Activated T-cell treated with anti-CD3 and anti-CD28 coated beads for 1 hour (primary cell): Measurements from ENCODE around the gene CFAP65.

Experiments
- DNase-seq: peaks from one replicate; pipeline ENCODE4 v3.0.0-alpha.2; 2020; ENCODE audit warnings: low read depth

CFAP65 gene

DNA sequence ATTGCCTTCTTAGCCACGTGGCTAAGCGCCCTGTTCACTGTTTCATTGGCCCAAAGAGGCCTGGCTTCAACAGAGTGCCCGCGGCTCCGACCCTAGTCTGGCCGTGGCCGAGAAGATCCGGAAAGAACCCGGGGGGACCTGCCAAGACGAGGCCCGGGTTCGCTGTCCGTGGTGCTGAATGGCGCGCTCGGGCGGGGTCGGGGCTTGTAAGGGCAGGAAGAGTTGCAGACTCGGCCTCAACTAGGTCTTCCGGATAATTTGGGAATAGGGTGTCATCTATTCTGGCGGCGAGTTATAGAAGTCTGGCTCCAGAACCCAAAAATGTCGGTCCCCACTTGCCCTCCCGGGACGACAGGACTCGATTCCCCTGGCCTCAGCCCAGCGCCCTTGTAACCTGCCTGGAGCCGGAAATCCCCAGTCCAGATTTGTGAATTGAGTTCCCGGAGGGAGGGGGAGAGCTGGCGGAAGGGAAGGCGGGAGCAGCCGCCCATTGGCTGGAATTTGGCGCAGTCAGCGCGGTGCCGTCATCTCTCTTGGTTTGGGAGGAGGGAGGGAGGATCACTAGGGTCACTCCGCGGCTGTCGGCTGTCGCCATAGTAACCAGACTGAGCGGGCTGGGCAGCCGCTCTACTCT lies 78.3 kb downstream of the CFAP65 start:
- peak; percentile 60 for DNase-seq

DNA sequence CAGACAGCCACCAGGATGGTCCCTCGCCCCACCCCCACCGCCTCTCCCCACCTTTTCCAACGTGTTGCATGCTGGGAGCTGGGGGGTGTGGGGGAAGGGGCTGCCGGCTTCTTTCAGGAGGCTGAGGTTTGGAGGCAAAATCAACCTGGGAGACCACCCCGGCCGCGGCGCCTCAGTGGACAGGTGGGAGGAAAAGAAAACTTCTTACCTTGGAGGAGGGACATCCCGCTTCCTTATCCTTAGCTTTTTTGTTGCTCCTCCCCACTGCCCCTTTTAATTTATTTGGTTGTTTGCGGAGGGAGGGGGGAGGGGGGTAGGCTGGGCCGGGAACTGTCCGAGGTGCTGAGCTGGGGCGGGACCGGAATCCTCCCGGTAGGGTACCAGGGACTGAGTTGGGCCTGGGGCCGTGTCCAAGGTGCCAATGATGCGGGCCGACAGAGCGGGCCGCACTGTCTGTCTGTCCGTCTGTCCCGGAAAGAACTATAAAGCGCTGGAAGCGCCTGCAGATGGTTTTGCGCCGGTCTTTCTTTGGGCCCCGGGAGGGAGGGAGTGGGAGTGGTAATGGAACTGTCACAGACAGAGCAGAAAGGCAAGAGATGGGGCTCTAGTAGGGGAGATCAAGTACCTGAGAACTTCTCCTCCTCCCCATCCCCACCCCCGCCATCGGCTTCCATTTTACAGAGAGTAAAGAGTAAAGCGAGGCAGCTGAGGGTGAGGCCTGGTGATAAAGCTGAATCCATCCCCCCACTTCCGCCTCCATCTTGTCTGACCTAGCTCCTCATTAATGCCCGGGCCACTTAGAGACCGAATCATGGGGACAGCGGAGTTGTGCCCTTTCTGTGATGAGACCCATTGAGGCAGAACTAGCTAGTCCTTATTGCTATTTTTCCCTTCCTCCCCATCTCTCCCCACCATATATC lies 79.4 kb downstream of the CFAP65 start:
- no peak for DNase-seq

DNA sequence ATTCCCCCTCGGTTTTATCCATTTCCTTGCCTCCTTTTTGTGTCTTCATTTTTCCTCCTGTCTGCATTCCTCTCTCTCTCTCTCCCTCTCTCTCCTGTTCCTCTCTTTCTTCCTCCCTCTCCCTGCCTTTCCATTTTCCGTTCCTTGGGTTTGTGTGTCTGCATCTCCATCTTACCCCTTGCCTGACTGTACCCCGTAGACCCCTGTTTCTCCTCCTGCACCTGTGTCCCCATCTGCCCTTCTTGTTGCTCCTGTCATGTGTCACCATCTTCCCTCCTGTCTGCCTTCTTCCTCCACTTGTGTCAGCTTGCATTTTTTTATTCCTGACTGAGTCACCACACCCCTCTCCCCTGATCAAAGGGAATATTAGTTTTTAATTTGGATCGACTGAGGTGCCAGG lies 80.1 kb downstream of the CFAP65 start:
- no peak for DNase-seq

DNA sequence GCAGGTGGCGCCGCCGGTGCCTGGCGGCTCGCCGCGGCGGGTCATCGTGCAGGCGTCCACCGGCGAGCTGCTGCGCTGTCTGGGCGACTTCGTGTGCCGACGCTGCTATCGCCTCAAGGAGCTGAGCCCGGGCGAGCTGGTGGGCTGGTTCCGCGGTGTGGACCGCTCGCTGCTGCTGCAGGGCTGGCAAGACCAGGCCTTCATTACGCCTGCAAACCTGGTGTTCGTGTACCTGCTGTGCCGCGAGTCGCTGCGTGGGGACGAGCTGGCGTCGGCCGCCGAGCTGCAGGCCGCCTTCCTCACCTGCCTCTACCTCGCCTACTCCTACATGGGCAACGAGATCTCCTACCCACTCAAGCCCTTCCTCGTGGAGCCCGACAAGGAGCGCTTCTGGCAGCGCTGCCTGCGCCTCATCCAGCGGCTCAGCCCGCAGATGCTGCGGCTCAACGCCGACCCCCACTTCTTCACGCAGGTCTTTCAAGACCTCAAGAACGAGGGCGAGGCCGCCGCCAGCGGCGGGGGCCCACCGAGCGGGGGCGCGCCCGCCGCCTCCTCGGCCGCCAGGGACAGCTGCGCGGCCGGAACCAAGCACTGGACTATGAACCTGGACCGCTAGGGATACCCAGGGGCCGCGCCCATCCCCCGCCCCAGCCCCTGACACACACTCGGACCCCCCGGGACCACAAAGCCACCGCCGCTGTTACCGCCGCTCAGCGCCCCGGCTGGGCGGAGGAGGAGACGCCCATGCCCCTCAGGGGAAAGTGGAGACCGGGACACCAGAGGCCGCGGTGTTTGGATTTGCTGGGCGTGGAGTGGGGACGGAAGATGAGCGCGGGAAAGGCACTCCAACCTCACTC lies 80.8 kb downstream of the CFAP65 start:
- DNase-seq, result no peak

DNA sequence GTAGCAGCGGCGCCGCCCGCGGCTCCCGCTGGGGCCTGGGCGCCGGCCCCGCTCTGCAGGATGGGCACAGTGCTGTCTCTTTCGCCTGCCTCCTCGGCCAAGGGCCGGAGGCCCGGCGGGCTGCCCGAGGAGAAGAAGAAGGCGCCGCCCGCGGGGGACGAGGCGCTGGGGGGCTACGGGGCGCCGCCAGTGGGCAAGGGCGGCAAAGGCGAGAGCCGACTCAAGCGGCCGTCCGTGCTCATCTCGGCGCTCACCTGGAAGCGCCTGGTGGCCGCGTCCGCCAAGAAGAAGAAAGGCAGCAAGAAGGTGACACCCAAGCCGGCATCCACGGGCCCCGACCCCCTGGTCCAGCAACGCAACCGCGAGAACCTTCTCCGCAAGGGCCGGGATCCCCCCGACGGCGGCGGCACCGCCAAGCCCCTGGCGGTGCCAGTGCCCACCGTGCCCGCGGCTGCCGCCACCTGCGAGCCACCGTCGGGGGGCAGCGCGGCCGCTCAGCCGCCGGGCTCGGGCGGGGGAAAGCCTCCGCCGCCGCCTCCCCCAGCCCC lies 81.5 kb downstream of the CFAP65 start:
- DNase-seq, result no peak

GRCh38 chr2:218959141-218959731 lies 82.1 kb downstream of the CFAP65 start, which contains the start of gene CDK5R2:
CDK5R2 (plus strand) TSS chr2:218959666; CDS start chr2:218959821, 155 bp downstream.
- DNase-seq, result peak; percentile 33

DNA sequence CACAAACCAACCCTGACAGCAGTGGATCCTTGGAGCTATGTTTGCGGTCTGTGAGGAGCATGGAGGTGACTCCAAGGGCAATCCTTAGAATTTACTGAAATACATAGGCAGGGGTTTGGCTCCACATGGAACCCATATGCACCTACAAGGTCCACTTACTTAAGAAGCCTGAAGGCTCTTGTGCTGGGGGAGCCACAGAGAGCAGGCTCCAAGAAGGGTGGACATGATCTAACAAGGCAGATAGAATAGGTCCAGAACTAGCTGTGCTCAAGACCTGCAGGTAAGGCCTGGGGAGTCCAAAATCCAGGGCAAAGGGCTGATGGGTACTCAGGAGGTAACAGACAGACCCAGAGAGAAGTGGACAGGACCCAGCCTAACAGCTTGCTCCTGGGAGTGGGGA lies 83.0 kb downstream of the CFAP65 start:
- DNase-seq, result no peak

- no peak for DNase-seq
Measured at GRCh38 chr2:218957671-218958070, 83.6 kb downstream of the CFAP65 start.

DNA sequence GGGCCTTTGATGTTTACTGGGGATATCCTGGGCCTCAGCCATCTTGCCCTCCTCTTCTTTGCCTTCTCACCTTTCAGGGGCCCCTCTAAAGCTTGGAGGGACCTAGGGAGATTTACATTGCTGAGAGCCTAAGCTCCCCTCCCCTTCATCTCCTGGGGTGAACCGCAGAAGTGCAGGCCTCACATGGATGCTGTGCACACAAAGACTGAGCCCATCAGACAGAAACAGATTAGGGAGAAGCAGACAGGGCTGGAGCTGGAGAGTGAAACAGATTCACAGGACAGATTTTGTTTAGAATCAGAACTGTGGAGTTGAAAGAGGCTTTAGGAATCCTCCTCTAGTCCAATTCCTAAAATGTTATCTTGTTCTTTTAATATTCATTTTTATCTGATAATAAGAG lies 85.3 kb downstream of the CFAP65 start:
- DNase-seq, result no peak

DNA sequence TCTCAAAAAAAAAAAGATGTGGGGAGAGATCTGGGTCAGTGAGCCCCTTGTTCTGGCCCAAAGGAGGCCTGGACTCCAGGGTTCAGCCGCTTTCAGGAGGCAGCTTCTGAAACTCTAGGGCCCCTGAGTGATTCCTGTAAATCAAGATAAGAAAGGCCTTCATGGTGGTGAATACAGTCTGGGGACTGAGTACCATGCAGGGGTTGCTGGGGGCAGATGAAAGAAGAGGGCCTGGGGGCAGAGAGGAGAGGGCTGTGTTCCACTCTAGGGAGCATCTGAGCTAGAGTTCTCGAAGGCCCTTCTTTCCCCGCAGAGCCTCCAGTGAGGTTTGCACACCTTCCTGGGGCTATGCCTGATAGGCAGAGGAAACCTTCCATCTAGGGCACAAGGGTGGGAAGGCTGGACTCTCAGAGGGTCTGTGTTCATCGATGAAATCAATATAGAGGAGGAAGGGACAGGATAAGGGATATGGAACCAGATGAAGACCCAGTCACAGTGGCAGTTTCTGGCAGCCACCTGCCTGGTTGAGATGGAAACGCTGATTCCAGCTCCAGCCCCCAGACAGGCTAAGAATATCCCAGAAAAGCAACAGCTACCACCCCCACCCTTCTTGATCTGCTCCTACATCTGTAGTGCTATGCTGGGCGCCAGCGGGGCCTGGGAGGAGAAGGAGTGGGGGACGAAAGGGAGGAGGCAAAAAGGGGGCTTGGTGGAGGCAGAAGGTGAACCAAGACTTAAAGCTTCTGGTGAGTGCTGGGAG lies 86.6 kb downstream of the CFAP65 start:
- no peak for DNase-seq

- no peak for DNase-seq
Measured at GRCh38 chr2:218953366-218953954, 87.9 kb downstream of the CFAP65 start.
